Stimulated activated CD8-positive, alpha-beta memory T cell treated with anti-CD3 and anti-CD28 coated beads, Interleukin-7, amount 100 ng/mL, for 48 hours (primary cell): ENCODE data around the gene PTPN14.
"Not testable (repeated sequence)": the region's sequence is repeated elsewhere in the genome, so short reads cannot be mapped to it uniquely, and the experiment has no call there.

Source experiments
- DNase-seq, 2 donors: peaks; one replicate each; pipeline ENCODE4 v3.0.0-alpha.2; 2020; ENCODE audit warnings: low read depth in 1 of 2; ENCODE audit errors: extremely low read depth in 1 of 2

The PTPN14 gene

GRCh38 chr1:214481983-214482634, 69.3 kb downstream of the PTPN14 start:
- not testable (repeated sequence) for DNase-seq

GRCh38 chr1:214476986-214477870, 74.2 kb downstream of the PTPN14 start:
- DNase-seq = no peak

GRCh38 chr1:214476229-214476985, 75.0 kb downstream of the PTPN14 start:
- no peak for DNase-seq

- no peak for DNase-seq
These were observed 75.7 kb downstream of the PTPN14 start for GRCh38 chr1:214475746-214476145.

- no peak for DNase-seq
These were observed 76.1 kb downstream of the PTPN14 start for GRCh38 chr1:214475331-214475730.

GRCh38 chr1:214474467-214474866, 76.9 kb downstream of the PTPN14 start:
- no peak for DNase-seq

GRCh38 chr1:214473862-214474261, 77.5 kb downstream of the PTPN14 start:
- DNase-seq = no peak

- no peak for DNase-seq
These were observed 78.0 kb downstream of the PTPN14 start for GRCh38 chr1:214473387-214473786.

- DNase-seq = no peak
These were observed 79.0 kb downstream of the PTPN14 start for GRCh38 chr1:214472364-214472763.

- no peak for DNase-seq
These were observed 79.9 kb downstream of the PTPN14 start for GRCh38 chr1:214471458-214471857.

GRCh38 chr1:214470132-214470531, 81.3 kb downstream of the PTPN14 start:
- DNase-seq = no peak

- DNase-seq = no peak
These were observed 82.1 kb downstream of the PTPN14 start for GRCh38 chr1:214469290-214469689.

GRCh38 chr1:214467078-214467585, 84.3 kb downstream of the PTPN14 start:
- no peak for DNase-seq

- no peak for DNase-seq
These were observed 84.9 kb downstream of the PTPN14 start for GRCh38 chr1:214466403-214467077.

- no peak for DNase-seq
These were observed 86.7 kb downstream of the PTPN14 start for GRCh38 chr1:214464445-214465287.

GRCh38 chr1:214463596-214463995, 87.8 kb downstream of the PTPN14 start:
- DNase-seq = no peak

GRCh38 chr1:214462882-214463281, 88.5 kb downstream of the PTPN14 start:
- DNase-seq = no peak

GRCh38 chr1:214461305-214461704, 90.1 kb downstream of the PTPN14 start:
- DNase-seq = no peak

- DNase-seq = no peak
These were observed 91.0 kb downstream of the PTPN14 start for GRCh38 chr1:214460304-214460916.
